Stimulated activated CD8-positive, alpha-beta memory T cell treated with anti-CD3 and anti-CD28 coated beads, Interleukin-2, amount 100 ng/mL, for 1 hour (primary cell): ENCODE data around the gene HS2ST1.
"Not testable (repeated sequence)": the region's sequence is repeated elsewhere in the genome, so short reads cannot be mapped to it uniquely, and the experiment has no call there.

Experiments
- DNase-seq, 2 donors: peaks; one replicate each; pipeline ENCODE4 v3.0.0-alpha.2; 2020; ENCODE audit warnings: low read depth in 2 of 2

HS2ST1 gene

GRCh38 chr1:86970938-86971337 lies 56.5 kb downstream of the HS2ST1 start:
- DNase-seq, result no peak

GRCh38 chr1:86971778-86972177 lies 57.3 kb downstream of the HS2ST1 start:
- DNase-seq, result no peak

- DNase-seq, result no peak
Observed at GRCh38 chr1:86972262-86972661, 57.8 kb downstream of the HS2ST1 start.

- no peak for DNase-seq
Observed at GRCh38 chr1:86975993-86976550, 61.6 kb downstream of the HS2ST1 start.

- DNase-seq, result no peak
Observed at GRCh38 chr1:86976664-86977063, 62.2 kb downstream of the HS2ST1 start.

- DNase-seq, result no peak
Observed at GRCh38 chr1:86981482-86982213, 67.2 kb downstream of the HS2ST1 start.

GRCh38 chr1:86983677-86984076 lies 69.2 kb downstream of the HS2ST1 start:
- DNase-seq, result not testable (repeated sequence)

- DNase-seq, result no peak
Observed at GRCh38 chr1:86987446-86987845, 73.0 kb downstream of the HS2ST1 start.

- no peak for DNase-seq
Observed at GRCh38 chr1:86988835-86989234, 74.4 kb downstream of the HS2ST1 start.

- not testable (repeated sequence) for DNase-seq
Observed at GRCh38 chr1:86989690-86990089, 75.3 kb downstream of the HS2ST1 start.

- DNase-seq, result no peak
Observed at GRCh38 chr1:86990826-86991225, 76.4 kb downstream of the HS2ST1 start.

GRCh38 chr1:86991549-86992186 lies 77.2 kb downstream of the HS2ST1 start:
- DNase-seq, result no peak

GRCh38 chr1:86992861-86993260 lies 78.4 kb downstream of the HS2ST1 start:
- no peak for DNase-seq

GRCh38 chr1:86993269-86993985 lies 79.0 kb downstream of the HS2ST1 start:
- DNase-seq, result no peak

GRCh38 chr1:86994061-86994460 lies 79.6 kb downstream of the HS2ST1 start:
- no peak for DNase-seq

GRCh38 chr1:86997538-86997937 lies 83.1 kb downstream of the HS2ST1 start:
- DNase-seq, result no peak

- no peak for DNase-seq
Observed at GRCh38 chr1:86998280-86998679, 83.8 kb downstream of the HS2ST1 start.

GRCh38 chr1:86998727-86999126 lies 84.3 kb downstream of the HS2ST1 start:
- no peak for DNase-seq

- DNase-seq, result no peak
Observed at GRCh38 chr1:87000460-87000859, 86.0 kb downstream of the HS2ST1 start.

GRCh38 chr1:87004857-87005256 lies 90.4 kb downstream of the HS2ST1 start:
- no peak for DNase-seq

- DNase-seq, result no peak
Observed at GRCh38 chr1:87007323-87007722, 92.9 kb downstream of the HS2ST1 start.

GRCh38 chr1:87013385-87013784 lies 99.0 kb downstream of the HS2ST1 start:
- not testable (repeated sequence) for DNase-seq
